H4 (cell line): ENCODE data around the gene PDPR. TPM values are rescaled to one million over a fixed set of nuclear protein-coding genes. Genes with fewer than 3 reads are reported as not detected.
"Not testable (repeated sequence)": the region's sequence is repeated elsewhere in the genome, so short reads cannot be mapped to it uniquely, and the experiment has no call there.

Experiments used
- DNase-seq: peaks from one replicate; pipeline ENCODE4 v3.0.0-alpha.2; 2015; ENCODE audit warnings: low spot score
- total RNA-seq: library from RNA; depleted of rRNA; stranded (reverse); fragments of >200 nt; shearing (Covaris generic); gene quantifications from 2 replicates; pipeline ENCODE4 v1.2.3, GENCODE V29; 2014

The PDPR gene
- total RNA-seq, 1 experiment from 2014 or later: 12.4 TPM

GRCh38 chr16:70128844-70129243 is 14.7 kb downstream of the PDPR start:
- not testable (repeated sequence) for DNase-seq

GRCh38 chr16:70135796-70136195 is 21.7 kb downstream of the PDPR start:
- DNase-seq: not testable (repeated sequence)

GRCh38 chr16:70136595-70136994 is 22.5 kb downstream of the PDPR start:
- DNase-seq: not testable (repeated sequence)

DNA sequence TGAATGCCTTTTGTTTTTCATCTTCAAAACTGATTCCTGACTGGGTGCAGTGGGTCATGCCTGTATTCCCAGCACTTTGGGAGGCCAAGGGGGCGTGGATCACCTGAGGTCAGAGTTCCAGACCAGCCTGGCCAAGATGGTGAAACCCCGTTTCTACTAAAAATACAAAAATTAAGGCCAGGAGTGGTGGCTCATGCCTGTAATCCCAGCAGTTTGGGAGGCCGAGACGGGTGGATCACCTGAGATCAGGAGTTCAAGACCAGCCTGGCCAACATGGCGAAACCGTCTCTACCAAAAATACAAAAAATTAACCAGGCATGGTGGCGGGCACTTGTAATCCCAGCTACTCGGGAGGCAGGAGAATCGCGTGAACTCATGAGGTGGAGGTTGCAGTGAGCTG is 28.6 kb downstream of the PDPR start:
- not testable (repeated sequence) for DNase-seq

DNA sequence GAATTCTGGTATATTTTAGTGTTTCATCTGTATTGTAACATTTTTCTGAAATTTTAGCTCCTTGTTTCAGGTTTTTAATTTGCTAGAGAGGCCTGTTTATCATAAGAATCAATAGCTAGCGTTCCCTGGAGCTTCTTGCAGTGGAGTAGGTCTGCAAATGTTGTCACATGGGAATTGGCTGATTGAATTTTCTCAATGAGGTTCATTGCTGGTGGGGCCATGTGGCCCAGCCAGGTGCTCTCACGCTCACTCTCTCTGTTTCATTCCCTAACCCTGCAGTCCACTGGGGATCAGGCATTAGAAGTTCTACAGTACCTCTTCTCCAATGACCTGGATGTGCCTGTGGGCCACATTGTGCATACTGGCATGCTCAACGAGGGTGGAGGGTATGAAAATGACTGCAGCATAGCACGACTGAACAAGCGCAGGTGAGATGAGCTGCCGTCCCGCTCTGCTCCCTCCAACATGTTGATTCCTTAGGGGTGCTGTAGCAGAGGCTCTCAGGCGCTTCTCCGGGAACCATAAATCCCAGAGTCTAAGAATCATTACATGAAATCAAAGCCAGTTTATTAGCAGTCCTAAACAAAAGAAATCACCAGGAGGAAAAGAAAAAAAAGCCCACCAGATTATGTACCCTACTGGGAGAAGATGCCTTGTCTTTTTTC is 29.2 kb downstream of the PDPR start:
- not testable (repeated sequence) for DNase-seq

GRCh38 chr16:70147853-70148252 is 33.7 kb downstream of the PDPR start:
- not testable (repeated sequence) for DNase-seq

GRCh38 chr16:70148453-70148852 is 34.3 kb downstream of the PDPR start:
- not testable (repeated sequence) for DNase-seq

GRCh38 chr16:70149296-70149695 is 35.2 kb downstream of the PDPR start:
- DNase-seq: not testable (repeated sequence)

- no peak for DNase-seq
Observed at GRCh38 chr16:70151391-70151790, 37.3 kb downstream of the PDPR start.

DNA sequence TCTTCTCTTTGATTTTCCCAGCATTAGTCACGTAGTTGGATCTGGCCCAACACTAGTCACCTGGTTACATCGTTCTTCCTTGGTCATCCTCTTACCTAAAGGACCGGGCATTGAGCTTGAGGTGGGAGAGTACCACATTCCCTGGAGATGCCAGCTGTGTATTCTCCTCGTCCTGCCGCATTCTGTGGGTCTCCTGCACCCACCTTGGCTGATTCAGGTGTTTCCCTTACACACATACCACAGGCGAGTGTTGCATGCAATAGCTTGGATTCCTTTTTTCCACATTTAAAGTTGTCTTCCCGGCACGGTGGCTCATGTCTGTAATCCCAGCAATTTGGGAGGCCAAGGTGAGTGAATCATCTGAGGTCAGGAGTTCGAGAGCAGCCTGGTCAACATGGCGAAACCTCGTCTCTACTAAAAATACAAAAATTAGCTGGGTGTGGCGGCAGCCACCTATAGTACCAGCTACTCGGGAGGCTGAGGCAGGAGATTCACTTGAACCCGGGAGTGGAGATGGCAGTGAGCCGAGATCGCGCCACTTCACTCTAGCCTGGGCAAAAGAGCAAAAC is 37.9 kb downstream of the PDPR start:
- no peak for DNase-seq

GRCh38 chr16:70152578-70153302 is 38.6 kb downstream of the PDPR start:
- DNase-seq: no peak

GRCh38 chr16:70154736-70155135 is 40.6 kb downstream of the PDPR start:
- not testable (repeated sequence) for DNase-seq

DNA sequence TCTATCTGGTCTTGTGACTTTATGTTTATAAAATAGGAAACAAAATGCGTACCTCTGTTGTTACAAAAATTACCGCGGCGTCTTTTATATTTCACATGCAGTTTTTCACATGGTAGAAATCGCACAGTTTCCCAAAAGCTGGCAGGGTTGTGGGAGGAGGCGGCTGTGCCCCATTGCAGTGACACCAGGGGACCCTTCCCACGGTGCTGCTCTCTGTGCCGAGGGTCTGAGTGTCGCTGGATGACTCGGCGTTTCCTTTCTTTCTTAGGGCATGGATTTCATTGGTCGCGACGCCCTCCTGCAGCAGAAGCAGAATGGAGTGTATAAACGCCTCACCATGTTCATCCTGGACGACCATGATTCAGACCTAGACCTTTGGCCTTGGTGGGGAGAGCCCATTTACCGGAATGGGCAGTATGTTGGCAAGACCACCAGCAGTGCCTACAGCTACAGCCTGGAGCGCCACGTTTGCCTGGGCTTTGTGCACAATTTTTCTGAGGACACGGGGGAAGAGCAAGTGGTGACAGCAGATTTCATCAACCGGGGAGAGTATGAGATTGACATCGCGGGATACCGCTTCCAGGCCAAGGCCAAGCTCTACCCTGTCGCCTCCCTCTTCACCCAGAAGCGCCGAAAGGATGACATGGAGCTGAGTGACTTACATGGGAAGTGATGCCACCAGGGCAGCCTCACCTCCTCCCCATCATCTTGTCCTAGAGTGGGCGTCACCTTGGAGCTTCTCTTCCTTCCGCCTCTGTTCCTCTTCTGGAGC is 42.3 kb downstream of the PDPR start:
- no peak for DNase-seq

GRCh38 chr16:70157105-70157476 is 43.0 kb downstream of the PDPR start:
- no peak for DNase-seq

DNA sequence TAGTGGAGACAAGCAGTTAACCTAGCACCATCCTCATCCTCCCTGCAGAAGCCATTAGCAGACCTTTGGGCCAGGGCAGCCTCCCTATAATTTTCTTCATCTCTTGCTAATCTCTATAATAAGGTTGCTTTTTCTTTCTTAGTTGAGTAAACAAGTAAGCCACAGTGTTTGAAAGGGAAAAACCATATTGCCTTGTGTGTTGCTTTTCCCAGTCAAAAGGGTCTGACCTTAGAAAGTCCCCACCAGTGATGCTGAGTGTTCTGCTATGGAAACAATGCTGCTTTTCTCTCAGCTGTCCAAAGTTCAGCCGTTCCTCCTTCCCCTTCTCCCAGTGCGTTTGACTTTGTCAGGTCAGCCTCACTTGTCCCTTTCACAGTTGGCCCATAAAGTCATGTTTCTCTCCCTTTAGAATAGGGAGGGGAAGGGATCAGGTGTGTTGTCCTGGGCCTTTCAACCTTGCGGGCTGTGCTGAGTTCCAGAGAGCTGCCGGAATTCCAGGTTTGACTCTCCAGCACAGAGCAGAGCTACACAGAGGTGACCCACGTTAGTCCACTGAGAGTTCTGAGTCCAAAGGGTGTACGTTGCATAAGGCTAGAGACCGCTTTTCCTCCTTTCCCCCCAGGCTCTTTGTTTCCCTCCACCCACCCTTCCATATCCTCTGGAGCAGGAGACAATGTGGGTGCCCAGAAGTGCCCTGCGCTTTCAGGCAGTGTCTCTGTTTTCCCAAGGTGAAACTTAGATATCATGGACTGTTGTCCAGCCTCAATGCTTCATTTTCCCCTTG is 43.5 kb downstream of the PDPR start:
- no peak for DNase-seq

DNA sequence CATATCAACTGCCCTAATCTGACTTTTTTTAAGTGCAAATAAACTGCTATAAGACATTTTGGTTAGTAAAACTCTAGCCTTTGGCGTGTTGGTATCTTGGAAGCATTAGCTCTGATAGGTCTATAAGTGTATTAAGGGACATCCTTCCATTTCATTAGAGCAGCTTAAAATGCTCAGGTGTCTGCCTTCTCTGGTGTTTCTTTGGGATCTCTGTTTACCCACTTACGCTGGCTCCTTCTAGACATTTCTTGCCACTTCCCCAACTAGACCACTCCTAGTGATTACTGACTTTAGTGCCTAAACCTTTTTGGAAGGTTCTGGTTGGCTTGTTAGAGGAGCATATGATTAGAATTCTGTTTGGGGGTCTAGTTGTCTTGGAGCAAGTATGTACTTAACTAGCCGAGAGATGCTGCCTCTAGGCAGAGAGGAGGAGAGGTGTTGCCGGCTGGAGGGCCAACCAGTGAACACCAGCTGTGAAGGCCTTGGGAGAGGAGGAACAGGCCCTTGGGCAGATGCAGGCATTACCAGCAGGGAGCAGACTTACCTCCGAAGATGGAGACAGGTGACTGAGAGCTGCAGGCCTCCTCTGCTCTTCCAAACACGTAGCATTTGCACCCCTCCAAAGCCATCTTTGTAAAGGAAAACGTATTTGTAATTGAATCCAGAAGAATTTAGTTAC is 44.3 kb downstream of the PDPR start:
- DNase-seq: no peak

- DNase-seq: no peak
Observed at GRCh38 chr16:70159355-70160348, 45.5 kb downstream of the PDPR start.

DNA sequence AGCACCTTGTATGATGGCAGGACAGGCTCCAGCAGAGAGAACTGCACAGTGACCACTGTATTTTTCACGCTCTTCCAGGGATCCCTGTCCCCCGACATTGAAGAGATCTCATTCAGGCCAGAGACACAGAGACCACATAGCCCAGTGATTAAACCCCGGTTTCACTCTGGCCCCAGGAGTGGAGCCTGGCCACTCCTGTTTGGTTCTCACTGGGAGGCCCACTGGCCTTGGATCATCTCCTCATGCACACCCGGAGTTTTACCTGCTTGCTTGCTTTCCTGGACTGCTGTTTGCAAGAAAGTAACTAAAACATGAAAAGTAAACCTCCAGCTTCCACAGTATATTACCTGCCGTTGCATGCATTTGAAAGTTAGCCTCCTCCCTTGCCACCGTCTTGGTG is 46.3 kb downstream of the PDPR start:
- no peak for DNase-seq

GRCh38 chr16:70160821-70161220 is 46.7 kb downstream of the PDPR start:
- DNase-seq: no peak

DNA sequence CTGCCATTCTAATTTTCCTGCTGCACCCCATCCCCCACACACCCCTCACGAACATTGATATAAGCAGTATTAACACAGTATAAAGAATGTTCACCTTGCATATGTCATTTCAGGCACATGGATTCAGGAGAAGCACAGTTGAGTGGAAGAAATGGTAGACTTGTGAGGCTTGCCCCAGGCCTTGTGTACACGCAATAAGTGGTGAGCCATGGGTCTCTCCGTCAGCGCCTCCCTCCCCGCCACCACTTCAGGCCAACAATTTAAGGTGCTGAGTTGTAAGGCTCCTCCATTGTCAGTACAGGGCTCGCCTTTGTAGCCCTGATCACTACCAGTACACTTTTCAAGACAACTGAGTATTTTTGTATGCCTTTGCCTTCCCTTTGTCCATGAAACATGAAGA is 47.2 kb downstream of the PDPR start:
- no peak for DNase-seq
